GM21737 (cell line): ENCODE measurements around the gene ECSCR.

Experiments
- ATAC-seq: cut with Tn5 transposase; IDR thresholded peaks from one replicate; pipeline ENCODE4 v1.9.1; 2021; ENCODE audit warnings: mild to moderate bottlenecking, moderate library complexity; ENCODE audit not compliant: unreplicated experiment

Gene ECSCR

GRCh38 chr5:139474890-139475791 is 12.6 kb upstream of the ECSCR start:
- ATAC-seq = no peak

GRCh38 chr5:139473565-139473964 is 11.0 kb upstream of the ECSCR start:
- ATAC-seq = no peak

- ATAC-seq = no peak
Observed at GRCh38 chr5:139473105-139473504, 10.6 kb upstream of the ECSCR start.

GRCh38 chr5:139472386-139473030 is 10.0 kb upstream of the ECSCR start:
- no peak for ATAC-seq

- ATAC-seq = no peak
Observed at GRCh38 chr5:139470821-139471300, 8.3 kb upstream of the ECSCR start, which contains the start of gene SMIM33. Gene SMIM33 (plus strand): TSS chr5:139471004. CDS start chr5:139471122, 118 bp downstream.

- ATAC-seq = no peak
Observed at GRCh38 chr5:139468421-139468931, 5.9 kb upstream of the ECSCR start.

GRCh38 chr5:139461698-139462097 is 845 bp downstream of the ECSCR start:
- no peak for ATAC-seq

- ATAC-seq = no peak
Observed at GRCh38 chr5:139461176-139461575, 1.4 kb downstream of the ECSCR start.

GRCh38 chr5:139460455-139460854 is 2.1 kb downstream of the ECSCR start:
- no peak for ATAC-seq

GRCh38 chr5:139459451-139459934 is 3.0 kb downstream of the ECSCR start:
- ATAC-seq = no peak

- peak; percentile 60 for ATAC-seq
Observed at GRCh38 chr5:139458580-139459407, 3.7 kb downstream of the ECSCR start.

GRCh38 chr5:139457653-139458306 is 4.8 kb downstream of the ECSCR start:
- ATAC-seq = no peak

- ATAC-seq = no peak
Observed at GRCh38 chr5:139457241-139457640, 5.3 kb downstream of the ECSCR start.

GRCh38 chr5:139456776-139457175 is 5.8 kb downstream of the ECSCR start:
- no peak for ATAC-seq

- no peak for ATAC-seq
Observed at GRCh38 chr5:139454568-139455290, 7.8 kb downstream of the ECSCR start.

- no peak for ATAC-seq
Observed at GRCh38 chr5:139453683-139454567, 8.6 kb downstream of the ECSCR start.

GRCh38 chr5:139451878-139452660 is 10.5 kb downstream of the ECSCR start:
- no peak for ATAC-seq

- ATAC-seq = no peak
Observed at GRCh38 chr5:139451176-139451575, 11.4 kb downstream of the ECSCR start.
